Measurements from ENCODE around the gene CCDC187.
A peak's percentile ranks its signal among the peaks of the same experiment; 100 is the strongest.

CCDC187 gene

GRCh38 chr9:136339173-136339957 lies 35.5 kb upstream of the CCDC187 start:
- DNase-seq (ENCODE audit: low read depth in 2 of 2) = peak in 1 of 2 donors; percentile 26

GRCh38 chr9:136338511-136338910 lies 34.6 kb upstream of the CCDC187 start:
- no peak for DNase-seq (ENCODE audit: low read depth in 2 of 2)

- DNase-seq (ENCODE audit: low read depth in 2 of 2) = no peak
Observed at GRCh38 chr9:136337416-136338395, 33.8 kb upstream of the CCDC187 start.

- no peak for DNase-seq (ENCODE audit: low read depth in 2 of 2)
Observed at GRCh38 chr9:136336881-136337280, 33.0 kb upstream of the CCDC187 start.

GRCh38 chr9:136336156-136336870 lies 32.4 kb upstream of the CCDC187 start:
- DNase-seq (ENCODE audit: low read depth in 2 of 2) = no peak

GRCh38 chr9:136335296-136336155 lies 31.6 kb upstream of the CCDC187 start:
- DNase-seq (ENCODE audit: low read depth in 2 of 2) = no peak

- DNase-seq (ENCODE audit: low read depth in 2 of 2) = no peak
Observed at GRCh38 chr9:136334541-136334940, 30.6 kb upstream of the CCDC187 start.

- no peak for DNase-seq (ENCODE audit: low read depth in 2 of 2)
Observed at GRCh38 chr9:136333486-136333885, 29.6 kb upstream of the CCDC187 start.

- DNase-seq (ENCODE audit: low read depth in 2 of 2) = no peak
Observed at GRCh38 chr9:136333045-136333444, 29.2 kb upstream of the CCDC187 start.

- DNase-seq (ENCODE audit: low read depth in 2 of 2) = no peak
Observed at GRCh38 chr9:136332482-136332983, 28.6 kb upstream of the CCDC187 start.

- no peak for DNase-seq (ENCODE audit: low read depth in 2 of 2)
Observed at GRCh38 chr9:136331556-136332481, 27.9 kb upstream of the CCDC187 start.

- no peak for DNase-seq (ENCODE audit: low read depth in 2 of 2)
Observed at GRCh38 chr9:136331030-136331429, 27.1 kb upstream of the CCDC187 start.

GRCh38 chr9:136330406-136330990 lies 26.6 kb upstream of the CCDC187 start:
- DNase-seq (ENCODE audit: low read depth in 2 of 2) = no peak

- DNase-seq (ENCODE audit: low read depth in 2 of 2) = no peak
Observed at GRCh38 chr9:136329636-136330405, 25.9 kb upstream of the CCDC187 start.

- no peak for DNase-seq (ENCODE audit: low read depth in 2 of 2)
Observed at GRCh38 chr9:136329211-136329627, 25.3 kb upstream of the CCDC187 start.

GRCh38 chr9:136328622-136329041 lies 24.7 kb upstream of the CCDC187 start:
- DNase-seq (ENCODE audit: low read depth in 2 of 2) = no peak

- DNase-seq (ENCODE audit: low read depth in 2 of 2) = no peak
Observed at GRCh38 chr9:136328011-136328621, 24.2 kb upstream of the CCDC187 start.
